Spleen (tissue), 11 donors: ENCODE measurements around the gene GNL2. TPM values are rescaled to one million over a fixed set of nuclear protein-coding genes. Genes with fewer than 3 reads are reported as not detected.
A peak's percentile ranks its signal among the peaks of the same experiment; 100 is the strongest.

ENCODE experiments used
- DNase-seq: peaks from one replicate; pipeline ENCODE4 v3.0.0-alpha.2; 2020
- H3K27ac ChIP-seq, 8 donors: fragments of 200-600 bp; sonication (generic) in 7 of 8; 1 replicate in 4 of 8; 2 replicates in 4 of 8; pipeline versions ENCODE4 v1.5.0 to v1.8.0; 2016 to 2021; ENCODE audit warnings: inconsistent platforms in 4 of 8, mild to moderate bottlenecking in 4 of 8, moderate library complexity in 1 of 8
- H3K27me3 ChIP-seq, 7 donors: fragments of 200-600 bp; sonication (generic) in 6 of 7; replicated peaks in 1 of 7; 1 replicate in 4 of 7; 2 replicates in 3 of 7; pipeline versions ENCODE4 v1.5.0 to v1.8.0; 2016 to 2021; ENCODE audit warnings: inconsistent platforms in 3 of 7, mild to moderate bottlenecking in 1 of 7
- H3K36me3 ChIP-seq, 6 donors: fragments of 200-600 bp; sonication (generic) in 5 of 6; 1 replicate in 4 of 6; 2 replicates in 2 of 6; pipeline versions ENCODE4 v1.5.0 to v1.8.0; 2016 to 2021; ENCODE audit warnings: inconsistent platforms in 2 of 6
- H3K4me1 ChIP-seq, 6 donors: fragments of 200-600 bp; sonication (generic) in 5 of 6; 1 replicate in 3 of 6; 2 replicates in 3 of 6; pipeline versions ENCODE4 v1.5.0 to v1.8.0; 2016 to 2021; ENCODE audit warnings: inconsistent platforms in 3 of 6
- H3K4me3 ChIP-seq, 8 donors: fragments of 200-600 bp; sonication (generic) in 7 of 8; 1 replicate in 4 of 8; 2 replicates in 4 of 8; pipeline versions ENCODE4 v1.5.0 to v1.8.0; 2016 to 2021; ENCODE audit warnings: inconsistent platforms in 4 of 8, mild to moderate bottlenecking in 4 of 8, moderate library complexity in 2 of 8
- H3K9me3 ChIP-seq, 8 donors: fragments of 200-600 bp; sonication (generic) in 7 of 8; 1 replicate in 4 of 8; 2 replicates in 4 of 8; pipeline versions ENCODE4 v1.5.0 to v1.8.0; 2016 to 2021; ENCODE audit warnings: inconsistent platforms in 4 of 8
- CTCF ChIP-seq, 11 experiments: fragments of 200-600 bp in 7 of 11; fragments of 450-650 bp in 4 of 11; sonication (generic) in 4 of 11; IDR thresholded peaks in 8 of 11; conservative IDR thresholded peaks in 3 of 11; 1 replicate in 7 of 11; 2 replicates in 4 of 11; pipeline versions ENCODE4 v1.4.0 to v1.8.0; 2016 to 2021; ENCODE audit warnings: antibody characterized with exemption in 11 of 11, inconsistent platforms in 4 of 11, mild to moderate bottlenecking in 1 of 11
- POLR2A ChIP-seq, 3 donors: fragments of 450-650 bp; IDR thresholded peaks; one replicate each; pipeline ENCODE4 v1.5.1; 2017; ENCODE audit warnings: antibody characterized with exemption in 3 of 3, mild to moderate bottlenecking in 1 of 3
- POLR2AphosphoS5 ChIP-seq, 3 donors: sonication (generic); formaldehyde crosslinking; IDR thresholded peaks; one replicate each; pipeline ENCODE4 v1.5.1; 2017; ENCODE audit warnings: antibody characterized with exemption in 3 of 3
- WGBS, 5 donors: extraction: QIAGEN DNeasy Blood & Tissue Kit in 3 of 5; methylation state at CpG; one replicate each; pipeline versions ENCODE4 v1.1.5 to v1.1.7; 2013 to 2018; 5-methylcytosine and 5-hydroxymethylcytosine counted together
- intact Hi-C: fragments of 100-400 bp; cut with DNase I; formaldehyde crosslinking; loops from one replicate; pipeline ENCODE4 v1.15.0; 2023; ENCODE audit warnings: low total_unique reads
- polyA plus RNA-seq, 3 donors: library from polyadenylated mRNA; stranded (reverse); fragments of 200-250 nt; gene quantifications; one replicate each; pipeline ENCODE4 v1.2.1, GENCODE V29; 2013
- total RNA-seq, 7 donors: library from RNA; depleted of rRNA in 3 of 7; stranded (reverse); fragments of >200 nt in 3 of 7; fragmentation: NEBNext Ultra II Directional in 4 of 7; extraction: Animal tissue kit (Norgen Biotek cat#: 25700) in 4 of 7; gene quantifications; one replicate each; pipeline versions ENCODE4 v1.1.0 to v1.2.1, GENCODE V29; 2016 to 2021
- donor health status: healthy with polysubstance abuse.
- donor health status: DM: no; HTN: no; CAD: no; lungs with moderate emphysema.
- donor health status: DM: no; HTN: no; CAD: no.
- donor health status: Bipolar disorder and iron deficiency.
- donor health status: healthy.
- donor health status: DM: no; HTN: no; CAD: no.
- donor health status: DM: yes; HTN: yes; CAD: no.

Gene GNL2
- total and polyA plus RNA-seq, 10 donors: 28.9 to 58.0 (median 35.6) TPM

- intact Hi-C loops: no loop called here
- WGBS, 5 donors: 75 to 97% (median 83%) methylated on average over 1 of the region's 1 CpG
- peaks cover 0 to 13% (median 0%) of the 10 kb centered on the region in 7 donors for H3K27me3 ChIP-seq
- no peak overlapping the region for H3K4me3 ChIP-seq
- H3K36me3 ChIP-seq: peaks cover 0 to 15% (median 4%) of the 10 kb centered on the region in 6 donors
- TF ChIP-seq POLR2A (IDR thresholded peaks at IDR 0.05): no peak
- TF ChIP-seq CTCF (IDR thresholded peaks at IDR 0.05 in 8 of 11, conservative IDR thresholded peaks at IDR 0.05 in 3 of 11): no peak
- no peak for TF ChIP-seq POLR2AphosphoS5 (IDR thresholded peaks at IDR 0.05)
- no peak for DNase-seq
- no peaks in the 10 kb centered on the region for H3K9me3 ChIP-seq
- peaks cover 3 to 24% (median 13%) of the 10 kb centered on the region in 6 donors for H3K4me1 ChIP-seq
- H3K27ac ChIP-seq: no peak overlapping the region
Measured at GRCh38 chr1:37558411-37558810, 37.3 kb downstream of the GNL2 start.

GRCh38 chr1:37557402-37557801 lies 38.3 kb downstream of the GNL2 start:
- H3K9me3 ChIP-seq: no peaks in the 10 kb centered on the region
- peaks cover 0 to 13% (median 0%) of the 10 kb centered on the region in 7 donors for H3K27me3 ChIP-seq
- no peak for DNase-seq
- no peak for TF ChIP-seq CTCF (IDR thresholded peaks at IDR 0.05 in 8 of 11, conservative IDR thresholded peaks at IDR 0.05 in 3 of 11)
- TF ChIP-seq POLR2AphosphoS5 (IDR thresholded peaks at IDR 0.05): no peak
- no peak for TF ChIP-seq POLR2A (IDR thresholded peaks at IDR 0.05)
- peak overlapping the region in 3 of 8 donors; percentile 14 to 56 (median 36) for H3K4me3 ChIP-seq
- WGBS, 5 donors: 79 to 98% (median 84%) methylated on average over 3 of the region's 3 CpGs
- H3K4me1 ChIP-seq: peaks cover 5 to 34% (median 24%) of the 10 kb centered on the region in 6 donors
- intact Hi-C loops: no loop called here
- peaks cover 0 to 7% (median 2%) of the 10 kb centered on the region in 6 donors for H3K36me3 ChIP-seq
- peak overlapping the region in 2 of 8 donors; percentile 36 to 42 for H3K27ac ChIP-seq

- DNase-seq: peak; percentile 79
- H3K4me3 ChIP-seq: peak within 1 kb of the TSS in 5 of 8 donors; percentile 14 to 56 (median 21)
- intact Hi-C loops: no loop called here
Measured at GRCh38 chr1:37556712-37557196, 39.0 kb downstream of the GNL2 start, which contains the start of gene DNALI1. DNALI1 (plus strand) TSS chr1:37556940; CDS start chr1:37556995, 55 bp downstream.

More at GRCh38 chr1:37556712-37557196, 39.0 kb downstream of the GNL2 start, which contains the start of gene DNALI1:
- H3K9me3 ChIP-seq: no peaks in the 10 kb centered on the region
- H3K36me3 ChIP-seq: peaks cover 0 to 9% (median 3%) of the 10 kb centered on the region in 6 donors
- no peak for TF ChIP-seq CTCF (IDR thresholded peaks at IDR 0.05 in 8 of 11, conservative IDR thresholded peaks at IDR 0.05 in 3 of 11)
- TF ChIP-seq POLR2A (IDR thresholded peaks at IDR 0.05): no peak
- peak; percentile 23 to 70 (median 51) for TF ChIP-seq POLR2AphosphoS5 (IDR thresholded peaks at IDR 0.05)
- 28 to 37% (median 31%) methylated on average over 31 of the region's 31 CpGs for WGBS, 5 donors
- peaks cover 10 to 40% (median 30%) of the 10 kb centered on the region in 6 donors for H3K4me1 ChIP-seq
- peak within 1 kb of the TSS in 2 of 8 donors; percentile 36 to 42 for H3K27ac ChIP-seq
- H3K27me3 ChIP-seq: peaks cover 0 to 13% (median 0%) of the 10 kb centered on the region in 7 donors
